GM21717 (cell line): ENCODE results near the gene CCDC6.
"Not testable (repeated sequence)": the region's sequence is repeated elsewhere in the genome, so short reads cannot be mapped to it uniquely, and the experiment has no call there.

Source experiments
- ATAC-seq: cut with Tn5 transposase; IDR thresholded peaks from one replicate; pipeline ENCODE4 v1.9.1; 2021; ENCODE audit warnings: mild to moderate bottlenecking, moderate library complexity; ENCODE audit not compliant: unreplicated experiment

The CCDC6 gene

DNA sequence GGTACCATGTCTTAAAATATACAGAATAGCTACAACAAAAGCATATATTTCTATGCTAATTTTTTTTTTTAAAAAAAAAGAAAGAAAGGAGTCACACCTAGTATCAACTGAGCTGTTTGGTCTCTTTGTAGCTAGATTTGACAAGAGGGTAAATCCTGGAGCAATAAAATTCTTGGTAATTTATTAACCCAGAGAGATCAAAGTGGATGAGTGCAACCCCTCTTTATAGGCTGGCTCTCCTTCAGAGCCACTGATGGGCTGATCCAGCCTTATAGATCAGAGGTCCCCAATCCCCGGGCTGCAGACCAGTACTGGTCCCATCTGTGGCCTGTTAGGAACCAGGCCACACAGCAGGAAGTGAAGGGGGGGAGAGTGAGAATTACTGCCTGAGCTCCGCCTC lies 133.3 kb downstream of the CCDC6 start:
- ATAC-seq = no peak

DNA sequence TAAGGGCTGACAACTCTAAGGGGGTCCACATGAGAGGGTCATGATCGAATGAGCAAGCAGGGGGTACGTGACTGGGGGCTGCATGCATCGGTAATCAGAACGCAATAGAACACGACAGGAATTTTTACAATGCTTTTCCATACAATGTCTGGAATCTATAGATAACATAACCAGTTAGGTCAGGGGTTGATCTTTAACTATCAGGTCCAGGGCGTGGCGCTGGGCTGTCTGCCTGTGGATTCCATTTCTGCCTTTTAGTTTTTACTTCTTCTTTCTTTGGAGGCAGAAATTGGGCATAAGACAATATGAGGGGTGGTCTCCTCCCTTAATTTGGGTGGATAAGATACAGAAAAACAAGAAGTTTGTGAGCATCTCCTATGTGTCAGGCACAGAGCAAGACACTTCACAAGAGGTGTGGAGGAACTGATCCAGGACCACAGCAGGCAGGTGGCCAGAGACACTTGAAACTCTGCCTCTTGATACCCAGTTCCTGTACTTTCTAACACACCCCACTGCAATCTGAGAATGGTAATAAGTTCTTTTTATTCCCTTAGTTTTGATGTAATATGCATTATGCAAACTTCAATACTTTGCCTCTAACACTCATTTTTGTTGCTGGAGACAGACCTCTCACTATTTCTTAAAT lies 135.1 kb downstream of the CCDC6 start:
- ATAC-seq = no peak

DNA sequence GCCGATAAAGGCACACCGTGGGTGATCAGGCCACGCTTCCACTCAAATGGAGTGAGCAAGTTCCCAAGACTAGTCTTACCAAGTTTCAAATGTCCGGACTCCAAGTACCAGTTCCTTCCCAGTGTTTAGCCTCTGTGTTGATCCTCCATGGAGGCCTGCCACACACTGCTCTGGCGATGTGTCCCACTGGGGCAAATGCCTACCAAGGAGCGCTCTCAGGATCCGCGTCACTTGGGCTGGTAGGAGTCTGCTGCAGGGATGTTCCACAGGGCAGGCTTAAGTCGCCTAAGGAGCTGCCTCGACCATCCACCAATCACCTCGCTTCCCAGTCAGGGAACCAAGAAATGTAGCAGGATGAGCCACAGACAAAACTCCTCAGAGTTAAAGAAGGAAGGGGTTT lies 135.7 kb downstream of the CCDC6 start:
- no peak for ATAC-seq

DNA sequence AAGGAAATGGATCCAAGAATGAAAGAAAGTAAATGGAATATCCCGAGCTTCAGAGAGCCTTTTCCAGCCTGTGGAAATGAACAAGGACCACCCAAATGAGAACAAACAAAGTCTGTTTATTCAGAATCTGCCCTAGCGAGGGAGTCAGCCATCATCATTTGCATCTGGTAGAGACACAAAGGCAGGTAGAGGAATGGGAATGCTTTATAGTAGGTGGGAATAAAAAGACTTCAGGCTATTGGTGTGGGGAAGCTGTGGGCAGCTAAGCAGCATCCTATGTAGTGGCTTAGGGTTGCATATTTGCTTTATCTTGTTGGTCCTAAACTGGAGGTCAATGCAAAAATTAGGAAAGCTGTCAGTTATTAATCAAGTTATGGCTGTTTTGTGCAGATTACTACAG lies 143.9 kb downstream of the CCDC6 start:
- ATAC-seq = no peak

DNA sequence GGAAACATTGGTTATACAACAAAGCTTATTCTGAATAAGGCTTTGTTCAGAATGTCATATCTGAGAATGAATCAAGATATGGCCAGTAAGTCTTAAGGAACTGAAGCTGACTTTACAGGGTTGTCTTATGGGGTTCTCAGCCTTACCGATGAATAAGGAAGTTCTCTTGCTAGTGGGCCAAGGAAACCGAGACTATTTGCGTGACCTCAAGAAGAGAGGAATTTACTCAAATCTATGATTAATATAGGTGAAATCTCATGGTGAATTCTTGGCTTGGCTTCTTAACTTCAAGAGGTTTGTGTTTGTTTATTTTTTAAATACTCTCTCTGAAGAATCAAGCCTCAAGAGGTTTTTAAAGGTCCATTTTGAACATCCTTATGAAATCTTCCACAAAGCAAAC lies 148.4 kb downstream of the CCDC6 start:
- no peak for ATAC-seq

DNA sequence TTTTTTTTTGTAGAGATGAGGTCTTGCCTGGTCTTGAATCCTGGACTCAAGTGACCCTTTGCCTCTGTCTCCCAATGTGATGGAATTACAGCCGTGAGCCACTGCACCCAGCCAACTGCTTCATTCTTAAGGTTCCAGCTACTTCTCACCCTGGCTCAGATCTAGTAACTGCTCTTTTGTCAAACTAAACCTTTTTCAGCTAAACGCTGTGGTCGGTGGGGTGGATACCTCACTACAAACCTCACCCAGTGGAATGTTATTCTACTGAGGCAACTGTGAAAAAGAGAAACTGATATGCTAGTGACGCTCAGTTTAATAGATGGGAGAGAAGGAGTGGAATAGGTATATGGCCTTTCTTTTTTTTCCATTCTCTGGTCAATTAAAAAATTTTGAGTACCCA lies 151.4 kb downstream of the CCDC6 start:
- no peak for ATAC-seq

DNA sequence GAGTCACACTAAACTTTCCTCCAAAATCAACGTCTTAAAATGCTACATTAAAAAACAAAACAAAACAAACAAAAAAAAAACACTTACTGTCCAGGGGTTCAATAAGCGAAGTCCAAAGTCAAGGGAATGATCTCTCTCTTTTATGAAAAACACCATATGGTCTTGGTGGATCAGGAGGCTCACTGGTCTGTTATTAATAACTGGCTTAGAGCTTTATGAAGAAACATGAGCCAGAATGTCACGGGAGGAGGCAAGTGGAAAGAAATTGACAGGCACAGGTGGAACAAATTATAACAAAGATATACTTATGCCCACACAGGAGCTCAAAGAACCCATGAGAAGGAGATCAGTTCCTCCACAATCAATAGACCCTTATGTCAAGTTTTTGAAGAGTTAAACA lies 153.1 kb downstream of the CCDC6 start, which contains the start of gene MRLN:
Gene MRLN (minus strand): TSS at position 189 of the 400 bp plus-strand sequence.
- no peak for ATAC-seq

DNA sequence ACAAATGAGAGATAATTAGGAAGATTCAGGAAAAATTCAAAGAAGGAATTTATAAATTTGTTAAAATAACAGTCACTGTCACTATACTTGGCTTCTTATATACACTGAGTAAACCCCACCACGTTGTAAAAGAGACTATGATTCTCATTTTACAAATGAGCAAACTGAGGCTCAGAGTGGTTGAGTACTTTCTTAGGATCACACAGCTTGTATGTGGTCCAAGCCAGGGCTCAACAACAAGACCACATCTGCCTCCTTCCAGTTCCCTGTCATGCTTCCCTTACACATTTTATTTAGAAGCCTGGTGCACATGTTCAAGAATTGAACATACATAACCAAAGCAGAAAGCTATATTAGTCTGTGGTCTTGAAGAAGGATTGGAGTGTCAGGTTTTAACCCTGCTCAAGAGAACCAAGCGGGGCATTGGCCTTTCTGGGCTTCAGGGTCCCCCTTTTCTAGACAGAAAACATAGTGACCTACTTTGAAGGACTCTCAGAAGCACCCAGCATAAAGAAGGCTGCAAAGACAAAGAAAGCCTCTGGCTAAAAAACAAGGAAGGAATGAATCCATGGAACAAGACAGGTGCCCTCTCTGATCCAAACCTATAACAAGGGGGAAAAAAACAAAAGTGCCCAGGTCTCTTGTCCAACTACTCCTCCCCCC lies 153.9 kb downstream of the CCDC6 start:
- ATAC-seq = no peak

DNA sequence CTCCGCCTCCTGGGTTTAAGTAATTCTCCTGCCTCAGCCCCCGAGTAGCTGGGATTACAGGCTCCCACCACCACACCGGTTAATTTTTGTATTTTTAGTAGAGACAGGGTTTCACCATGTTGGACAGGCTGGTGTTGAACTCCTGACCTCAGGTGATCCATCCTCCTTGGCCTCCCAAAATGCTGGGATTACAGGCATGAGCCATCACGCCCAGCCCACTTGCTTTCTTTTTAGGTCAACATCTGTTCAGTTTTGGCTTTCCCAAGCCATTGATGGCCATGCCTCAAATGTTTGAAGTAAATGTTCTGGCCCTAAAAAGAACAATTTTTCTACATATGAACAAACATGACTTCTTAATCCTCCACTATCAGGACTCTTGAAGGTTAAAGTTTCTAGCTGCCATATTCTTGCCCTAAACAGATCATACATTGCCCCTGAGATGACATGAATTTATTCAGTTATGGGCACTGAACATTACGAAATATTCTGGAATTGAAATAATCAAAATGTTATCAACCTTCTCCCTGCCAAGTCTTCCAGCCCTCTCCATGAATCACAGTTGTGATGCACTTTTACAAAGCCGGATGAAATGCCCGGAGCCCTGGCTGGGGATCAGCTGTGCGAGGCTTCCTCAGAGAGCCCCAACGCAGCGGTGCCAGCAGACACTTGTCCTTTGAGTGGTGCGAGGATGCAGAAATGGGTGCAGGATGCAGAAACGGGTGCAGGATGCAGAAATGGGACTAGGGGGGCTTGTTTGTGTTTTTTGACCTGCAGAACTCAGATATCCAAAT lies 156.0 kb downstream of the CCDC6 start:
- no peak for ATAC-seq

DNA sequence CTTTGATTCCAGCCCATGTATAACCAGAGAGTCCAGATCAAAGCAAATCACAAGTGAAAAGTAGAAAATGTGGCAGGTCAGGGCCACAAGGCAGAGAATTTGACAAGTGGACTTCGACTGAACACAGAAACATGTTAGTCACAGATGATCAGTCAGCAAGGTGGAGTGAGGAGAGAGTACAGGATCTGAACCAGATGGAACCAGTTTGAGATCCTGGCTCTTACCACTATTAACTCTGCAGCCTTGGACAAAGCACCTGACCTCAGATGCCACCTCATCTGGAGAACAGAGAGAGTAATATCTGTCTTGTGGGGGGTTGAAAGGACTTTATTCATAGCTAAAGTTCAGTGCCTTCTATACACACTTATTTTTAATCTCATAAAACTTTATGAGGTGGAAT lies 157.5 kb downstream of the CCDC6 start:
- no peak for ATAC-seq

DNA sequence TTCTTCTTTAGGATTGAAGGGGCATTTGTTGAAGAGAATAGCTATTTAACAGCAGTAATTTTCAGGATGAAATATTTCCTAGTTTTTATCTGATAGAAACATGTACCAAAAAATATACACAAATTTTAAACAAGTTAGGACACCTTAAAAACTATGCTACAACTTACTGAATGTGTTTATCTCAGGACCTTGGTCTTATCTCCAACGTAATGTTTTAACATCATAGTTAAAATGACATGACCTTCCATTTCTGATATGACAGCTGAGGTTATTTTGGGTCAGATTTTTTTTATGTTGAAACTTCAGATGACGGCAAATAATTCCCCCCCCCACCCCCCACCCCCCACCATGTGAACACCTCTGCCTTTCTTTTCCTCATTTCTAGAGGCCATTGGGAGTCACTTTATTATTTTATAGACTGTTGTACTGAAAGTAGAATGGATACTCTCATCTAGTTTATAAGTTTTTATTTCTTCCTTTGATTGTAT lies 161.1 kb downstream of the CCDC6 start:
- no peak for ATAC-seq

DNA sequence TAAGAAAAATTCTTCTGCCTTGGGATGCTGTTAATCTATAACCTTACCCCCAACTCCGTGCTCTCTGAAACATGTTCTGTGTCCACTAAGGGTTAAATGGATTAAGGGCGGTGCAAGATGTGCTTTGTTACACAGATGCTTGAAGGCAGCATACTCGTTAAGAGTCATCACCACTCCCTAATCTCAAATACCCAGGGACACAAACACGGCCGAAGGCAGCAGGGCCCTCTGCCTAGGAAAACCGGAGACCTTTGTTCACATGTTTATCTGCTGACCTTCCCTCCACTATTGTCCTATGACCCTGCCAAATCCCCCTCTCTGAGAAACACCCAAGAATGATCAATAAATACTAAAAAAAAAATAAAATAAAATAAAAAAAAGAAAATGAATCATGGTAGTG lies 161.6 kb downstream of the CCDC6 start:
- not testable (repeated sequence) for ATAC-seq

DNA sequence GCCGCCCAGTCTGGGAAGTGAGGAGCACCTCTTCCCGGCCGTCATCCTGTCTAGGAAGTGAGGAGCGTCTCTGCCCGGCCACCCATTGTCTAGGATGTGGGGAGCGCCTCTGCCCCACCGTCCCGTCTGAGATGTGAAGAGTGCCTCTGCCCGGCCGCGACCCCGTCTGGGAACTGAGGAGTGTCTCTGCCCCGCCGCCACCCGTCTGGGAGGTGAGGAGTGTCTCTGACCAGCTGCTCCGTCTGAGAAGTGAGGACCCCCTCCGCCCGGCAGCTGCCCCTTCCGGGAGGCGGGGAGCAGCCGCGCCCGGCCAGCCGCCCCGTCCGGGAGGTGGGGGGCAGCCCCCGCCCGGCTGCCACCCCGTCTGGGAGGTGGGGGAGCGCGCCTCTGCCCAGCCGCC lies 162.2 kb downstream of the CCDC6 start:
- not testable (repeated sequence) for ATAC-seq

DNA sequence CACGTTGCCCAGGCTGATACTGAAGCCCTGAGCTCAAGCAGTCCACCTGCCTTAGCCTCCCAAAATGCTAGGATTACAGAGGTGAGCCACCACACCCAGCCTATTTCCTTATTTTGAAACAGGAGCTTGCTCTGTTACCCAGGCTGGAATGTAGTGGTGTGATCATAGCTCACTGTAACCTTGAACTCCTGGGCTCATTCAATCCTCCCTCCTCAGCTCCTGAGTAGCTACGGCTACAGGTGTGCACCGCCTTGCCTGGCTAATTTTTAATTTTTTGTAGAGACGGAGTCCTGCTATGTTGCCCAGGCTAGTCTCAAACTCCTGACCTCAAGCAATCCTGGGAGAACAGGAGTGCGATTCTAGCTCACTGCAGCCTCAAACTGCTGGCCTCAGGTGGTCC lies 164.8 kb downstream of the CCDC6 start:
- no peak for ATAC-seq

DNA sequence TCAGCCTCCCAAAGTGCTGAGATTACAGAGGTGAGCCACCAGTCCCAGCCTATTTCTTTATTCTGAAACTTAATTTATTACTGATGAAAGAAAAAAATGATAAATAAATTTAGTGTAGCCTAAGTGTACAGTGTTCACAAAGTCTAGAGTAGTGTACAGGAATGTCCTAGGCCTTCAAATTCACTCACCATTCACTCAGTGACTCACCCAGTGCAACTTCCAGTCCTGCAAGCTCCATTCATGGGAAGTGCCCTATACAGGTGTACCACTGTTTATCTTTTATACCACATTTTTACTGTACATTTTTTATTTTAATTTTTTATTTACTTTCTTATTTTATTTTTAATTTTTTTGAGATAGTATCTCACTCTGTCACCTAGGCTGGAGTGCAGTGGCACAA lies 165.3 kb downstream of the CCDC6 start:
- ATAC-seq = no peak
